ENCODE data around the gene SLC24A4. TPM values are rescaled to one million over a fixed set of nuclear protein-coding genes. Genes with fewer than 3 reads are reported as not detected.

The SLC24A4 gene
- total RNA-seq, 2 experiments from 2014 or later: not detected

- no peaks in the 10 kb centered on the region for H3K4me1 Mint-ChIP-seq
- peaks cover 4% of the 10 kb centered on the region for H3K27me3 Mint-ChIP-seq
- no peak overlapping the region for H3K4me3 Mint-ChIP-seq
- H3K27ac Mint-ChIP-seq: no peak overlapping the region
- no peak for DNase-seq
- POLR2A ChIA-PET: no interaction called here
- CTCF ChIA-PET: interaction anchor here (0.6 kb wide), 1 partner anchor 79 kb away, joined by 4 read pairs; no protein-coding TSS in a partner anchor
- peaks cover 6% of the 10 kb centered on the region for H3K9me3 Mint-ChIP-seq
- no peaks in the 10 kb centered on the region for H3K36me3 Mint-ChIP-seq (ENCODE audit: low read depth)
These were observed 81.1 kb downstream of the SLC24A4 start for GRCh38 chr14:92404018-92404417.

- POLR2A ChIA-PET: no interaction called here
- Mint-ChIP-seq H3K36me3 (ENCODE audit: low read depth) (no peaks in the 10 kb centered on the region), H3K27me3 (peaks cover 3% of the 10 kb centered on the region), H3K27ac (no peak overlapping the region), H3K4me3 (no peak overlapping the region), H3K4me1 (no peaks in the 10 kb centered on the region), H3K9me3 (peaks cover 6% of the 10 kb centered on the region)
- CTCF ChIA-PET: no interaction called here
- DNase-seq: no peak
These were observed 81.5 kb downstream of the SLC24A4 start for GRCh38 chr14:92404421-92404820.

DNA sequence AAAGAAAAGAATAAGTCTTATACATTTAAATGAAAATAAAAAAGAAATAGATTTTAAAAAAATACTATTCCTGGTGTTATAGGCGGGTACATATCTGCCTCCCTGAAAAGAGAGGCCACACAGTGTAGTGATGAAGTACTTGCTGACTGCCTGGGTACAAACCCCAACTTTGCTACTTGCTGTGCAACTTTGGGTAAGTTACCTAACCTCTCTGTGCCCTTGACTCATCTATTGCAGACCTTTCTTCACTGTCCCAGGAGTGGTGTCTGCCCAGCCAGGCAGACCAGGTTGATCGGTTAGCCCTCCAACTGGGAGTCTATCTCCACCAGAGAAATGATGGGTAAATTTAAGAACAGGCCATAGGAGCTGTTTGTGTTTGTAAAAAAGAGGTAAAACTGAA, 82.0 kb downstream of the SLC24A4 start:
- H3K27ac Mint-ChIP-seq: no peak overlapping the region
- peaks cover 6% of the 10 kb centered on the region for H3K9me3 Mint-ChIP-seq
- DNase-seq: no peak
- ChIA-PET CTCF (no interaction called here), POLR2A (no interaction called here)
- no peaks in the 10 kb centered on the region for H3K4me1 Mint-ChIP-seq
- H3K36me3 Mint-ChIP-seq (ENCODE audit: low read depth): no peaks in the 10 kb centered on the region
- H3K27me3 Mint-ChIP-seq: no peaks in the 10 kb centered on the region
- no peak overlapping the region for H3K4me3 Mint-ChIP-seq

DNA sequence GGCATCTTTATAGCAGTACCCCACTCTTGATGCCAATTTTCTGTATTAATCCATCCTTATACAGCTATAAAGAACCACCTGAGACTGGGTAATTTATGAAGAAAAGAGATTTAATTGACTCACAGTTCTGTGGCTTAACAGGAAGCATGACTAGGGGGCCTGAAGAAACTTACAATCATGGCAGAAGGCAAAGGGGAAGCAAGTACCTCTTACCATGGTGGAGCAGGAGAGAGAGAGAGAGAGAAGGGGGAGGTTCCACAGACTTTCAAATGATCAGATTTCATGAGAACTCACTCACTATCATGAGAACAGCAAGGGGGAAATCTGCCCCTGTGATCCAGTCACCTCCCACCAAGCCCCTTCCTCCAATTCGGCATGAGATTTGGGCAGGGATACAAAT, 84.4 kb downstream of the SLC24A4 start:
- H3K4me1 Mint-ChIP-seq: no peaks in the 10 kb centered on the region
- DNase-seq: no peak
- H3K27ac Mint-ChIP-seq: no peak overlapping the region
- H3K9me3 Mint-ChIP-seq: peaks cover 6% of the 10 kb centered on the region
- ChIA-PET CTCF (no interaction called here), POLR2A (no interaction called here)
- H3K27me3 Mint-ChIP-seq: peaks cover under 1% of the 10 kb centered on the region
- H3K4me3 Mint-ChIP-seq: no peak overlapping the region
- no peaks in the 10 kb centered on the region for H3K36me3 Mint-ChIP-seq (ENCODE audit: low read depth)

DNA sequence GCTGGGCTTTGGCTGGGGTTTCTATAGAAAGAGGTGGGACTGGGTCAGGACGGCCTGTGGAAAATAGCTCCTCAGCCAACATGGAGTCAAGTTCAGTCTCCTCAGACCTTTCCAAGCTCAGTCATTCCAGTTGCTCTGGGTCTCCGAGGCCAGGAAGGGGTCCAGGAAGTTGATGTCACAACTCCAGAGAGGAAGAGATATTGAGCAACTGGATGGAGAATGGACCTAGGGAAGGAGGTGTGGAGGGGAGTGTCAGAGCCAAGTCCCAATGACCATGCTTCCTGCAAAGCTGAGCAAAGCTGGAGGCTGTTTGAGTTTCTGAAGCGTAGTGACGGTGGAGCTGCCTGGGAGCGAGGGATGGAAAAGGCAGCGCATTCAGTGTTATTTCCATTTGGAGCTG, 86.1 kb downstream of the SLC24A4 start:
- ChIA-PET POLR2A (no interaction called here), CTCF (interaction anchor here (0.6 kb wide), 1 partner anchor 147 kb away, joined by 3 read pairs; no protein-coding TSS in a partner anchor)
- no peaks in the 10 kb centered on the region for H3K4me1 Mint-ChIP-seq
- no peak for DNase-seq
- H3K27me3 Mint-ChIP-seq: peaks cover 4% of the 10 kb centered on the region
- H3K4me3 Mint-ChIP-seq: no peak overlapping the region
- H3K36me3 Mint-ChIP-seq (ENCODE audit: low read depth): no peaks in the 10 kb centered on the region
- H3K27ac Mint-ChIP-seq: no peak overlapping the region
- H3K9me3 Mint-ChIP-seq: peaks cover 6% of the 10 kb centered on the region

DNA sequence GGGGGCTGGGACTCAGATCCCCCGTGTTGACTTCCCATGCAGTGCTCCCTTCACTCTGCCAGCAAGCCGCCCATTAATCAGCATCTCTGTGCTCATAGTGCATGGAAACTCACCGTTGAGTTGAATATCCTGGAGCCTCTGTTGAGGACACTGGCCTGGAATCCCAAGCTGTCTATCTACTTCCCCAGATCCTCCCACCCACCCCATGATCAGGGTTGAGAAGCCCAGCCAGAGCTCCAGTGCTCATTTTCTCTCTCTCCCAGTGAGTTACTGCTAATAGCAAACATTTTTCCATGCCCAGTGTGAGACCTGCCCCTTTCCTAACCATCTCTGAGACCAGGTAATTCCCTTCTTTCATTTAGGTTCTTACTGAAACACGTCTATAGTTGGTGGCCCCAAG, 88.2 kb downstream of the SLC24A4 start:
- no peak for DNase-seq
- H3K27me3 Mint-ChIP-seq: peaks cover 4% of the 10 kb centered on the region
- H3K9me3 Mint-ChIP-seq: peaks cover 6% of the 10 kb centered on the region
- H3K27ac Mint-ChIP-seq: no peak overlapping the region
- ChIA-PET CTCF (no interaction called here), POLR2A (no interaction called here)
- no peaks in the 10 kb centered on the region for H3K36me3 Mint-ChIP-seq (ENCODE audit: low read depth)
- no peak overlapping the region for H3K4me3 Mint-ChIP-seq
- H3K4me1 Mint-ChIP-seq: no peaks in the 10 kb centered on the region

GRCh38 chr14:92411941-92412340, 89.0 kb downstream of the SLC24A4 start:
- CTCF ChIA-PET: interaction anchor here (1.2 kb wide), 1 partner anchor 12 kb away, joined by 3 read pairs; no protein-coding TSS in a partner anchor
- no peak overlapping the region for H3K4me3 Mint-ChIP-seq
- POLR2A ChIA-PET: no interaction called here
- H3K27ac Mint-ChIP-seq: no peak overlapping the region
- no peak for DNase-seq
- no peaks in the 10 kb centered on the region for H3K36me3 Mint-ChIP-seq (ENCODE audit: low read depth)
- no peaks in the 10 kb centered on the region for H3K4me1 Mint-ChIP-seq
- peaks cover 4% of the 10 kb centered on the region for H3K27me3 Mint-ChIP-seq
- H3K9me3 Mint-ChIP-seq: peaks cover 3% of the 10 kb centered on the region

- Mint-ChIP-seq H3K4me1 (no peaks in the 10 kb centered on the region), H3K9me3 (no peaks in the 10 kb centered on the region), H3K27me3 (peaks cover 4% of the 10 kb centered on the region), H3K36me3 (ENCODE audit: low read depth) (no peaks in the 10 kb centered on the region), H3K27ac (no peak overlapping the region), H3K4me3 (no peak overlapping the region)
- CTCF ChIA-PET: interaction anchor here (1.0 to 1.2 kb wide), 2 partner anchors 12 to 14 kb away, joined by 3 read pairs; no protein-coding TSS in a partner anchor
- no peak for DNase-seq
- POLR2A ChIA-PET: interaction anchor here (0.7 kb wide), 1 partner anchor 28 kb away, joined by 3 read pairs; no protein-coding TSS in a partner anchor
These were observed 89.9 kb downstream of the SLC24A4 start for GRCh38 chr14:92412912-92413311.

DNA sequence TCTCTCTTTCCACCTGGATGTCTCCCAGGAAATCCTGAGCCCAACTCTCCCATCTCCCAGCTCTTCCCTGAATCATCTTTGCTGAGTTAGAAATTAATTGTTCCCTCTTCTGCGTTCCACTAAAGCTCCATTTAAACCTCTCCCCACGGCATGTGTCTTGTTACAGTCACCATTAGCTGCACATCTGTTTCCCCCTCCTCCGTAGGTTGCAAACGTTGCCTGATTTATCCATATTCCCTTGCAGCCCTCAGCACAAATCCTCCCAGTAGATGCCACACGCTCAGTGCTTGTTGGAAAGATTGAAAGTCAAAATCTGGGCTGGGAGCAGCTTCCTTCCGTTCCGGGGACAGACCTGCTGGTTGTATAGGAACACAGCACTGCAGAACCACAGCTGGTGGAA, 90.4 kb downstream of the SLC24A4 start:
- Mint-ChIP-seq H3K27me3 (peaks cover 4% of the 10 kb centered on the region), H3K4me1 (no peaks in the 10 kb centered on the region), H3K27ac (no peak overlapping the region), H3K4me3 (no peak overlapping the region), H3K36me3 (ENCODE audit: low read depth) (no peaks in the 10 kb centered on the region), H3K9me3 (no peaks in the 10 kb centered on the region)
- DNase-seq: no peak
- ChIA-PET CTCF (interaction anchor here (1.0 to 1.2 kb wide), 2 partner anchors 11 to 14 kb away, joined by 3 read pairs; no protein-coding TSS in a partner anchor), POLR2A (interaction anchor here (0.7 kb wide), 1 partner anchor 28 kb away, joined by 3 read pairs; no protein-coding TSS in a partner anchor)

DNA sequence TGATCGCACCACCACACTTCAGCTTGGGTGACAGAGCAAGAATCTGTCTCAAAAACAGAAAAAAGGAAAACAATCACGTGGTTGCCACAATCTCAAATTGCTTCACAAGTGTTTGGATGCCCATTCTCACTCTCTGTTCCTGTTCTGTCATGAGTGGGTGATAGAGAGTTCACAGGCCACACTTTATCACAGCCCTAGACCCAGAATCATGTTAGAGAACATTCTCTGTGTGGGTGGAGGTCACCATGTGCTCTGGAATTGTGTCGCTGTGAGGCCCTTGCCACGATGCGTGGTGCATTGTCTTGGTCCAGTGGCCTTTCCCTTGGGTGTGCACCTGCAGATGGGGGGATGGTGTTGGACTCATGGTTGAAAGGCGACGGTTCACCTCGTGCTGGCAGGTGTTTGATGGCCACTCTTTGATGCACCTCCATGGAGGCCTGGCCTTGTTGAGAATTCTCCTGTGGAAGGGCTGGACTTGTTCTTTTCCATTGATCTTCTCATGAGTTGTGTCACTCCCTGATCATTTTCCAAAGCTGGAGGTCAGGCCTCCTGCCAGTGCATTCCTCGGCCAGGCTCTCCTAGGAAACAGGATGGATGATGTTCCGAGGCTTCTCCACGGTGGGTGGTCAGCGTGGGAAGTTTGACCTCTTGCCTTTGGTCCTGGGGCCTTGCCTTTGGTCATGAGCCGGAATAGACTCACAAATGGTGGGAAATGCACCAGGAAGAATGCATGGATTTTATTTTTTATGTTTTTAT, 91.9 kb downstream of the SLC24A4 start:
- H3K4me3 Mint-ChIP-seq: no peak overlapping the region
- DNase-seq: no peak
- no peaks in the 10 kb centered on the region for H3K36me3 Mint-ChIP-seq (ENCODE audit: low read depth)
- CTCF ChIA-PET: interaction anchor here (0.6 to 0.7 kb wide), 2 partner anchors 15 to 256 kb away, joined by 3 to 4 read pairs; no protein-coding TSS in a partner anchor
- H3K4me1 Mint-ChIP-seq: no peaks in the 10 kb centered on the region
- POLR2A ChIA-PET: interaction anchor here (0.7 kb wide), 1 partner anchor 84 kb away, joined by 3 read pairs; no protein-coding TSS in a partner anchor
- no peaks in the 10 kb centered on the region for H3K9me3 Mint-ChIP-seq
- peaks cover 7% of the 10 kb centered on the region for H3K27me3 Mint-ChIP-seq
- no peak overlapping the region for H3K27ac Mint-ChIP-seq

DNA sequence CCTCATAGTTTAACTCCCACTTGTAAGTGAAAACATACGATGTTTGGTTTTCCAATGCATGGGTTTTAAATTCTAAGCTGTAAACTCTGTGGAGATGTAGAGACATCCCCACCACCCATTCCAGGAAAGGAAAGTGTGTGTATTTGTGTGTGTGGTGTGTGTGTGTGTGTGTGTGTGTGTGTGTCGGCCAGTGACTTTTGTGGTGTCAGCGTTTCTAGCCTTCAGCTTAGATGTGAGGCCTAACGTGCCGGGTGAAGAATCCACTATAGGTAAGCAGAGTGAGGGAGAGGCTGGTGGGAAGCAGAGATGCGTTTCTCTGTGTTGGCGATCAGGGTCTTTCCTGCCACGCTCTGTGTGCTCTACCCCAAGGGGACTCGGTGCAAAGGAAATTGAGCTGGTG, 93.0 kb downstream of the SLC24A4 start:
- no peak overlapping the region for H3K4me3 Mint-ChIP-seq
- H3K27me3 Mint-ChIP-seq: peaks cover 7% of the 10 kb centered on the region
- H3K4me1 Mint-ChIP-seq: no peaks in the 10 kb centered on the region
- ChIA-PET POLR2A (no interaction called here), CTCF (no interaction called here)
- no peaks in the 10 kb centered on the region for H3K36me3 Mint-ChIP-seq (ENCODE audit: low read depth)
- no peak overlapping the region for H3K27ac Mint-ChIP-seq
- H3K9me3 Mint-ChIP-seq: no peaks in the 10 kb centered on the region
- DNase-seq: no peak

GRCh38 chr14:92416544-92416943, 93.6 kb downstream of the SLC24A4 start:
- ChIA-PET CTCF (no interaction called here), POLR2A (no interaction called here)
- no peaks in the 10 kb centered on the region for H3K4me1 Mint-ChIP-seq
- H3K9me3 Mint-ChIP-seq: no peaks in the 10 kb centered on the region
- H3K36me3 Mint-ChIP-seq (ENCODE audit: low read depth): no peaks in the 10 kb centered on the region
- H3K27ac Mint-ChIP-seq: no peak overlapping the region
- H3K4me3 Mint-ChIP-seq: no peak overlapping the region
- H3K27me3 Mint-ChIP-seq: peaks cover 7% of the 10 kb centered on the region
- no peak for DNase-seq

GRCh38 chr14:92417759-92418158, 94.8 kb downstream of the SLC24A4 start:
- Mint-ChIP-seq H3K4me3 (no peak overlapping the region), H3K9me3 (no peaks in the 10 kb centered on the region), H3K36me3 (ENCODE audit: low read depth) (no peaks in the 10 kb centered on the region), H3K27ac (no peak overlapping the region), H3K27me3 (peaks cover 4% of the 10 kb centered on the region), H3K4me1 (no peaks in the 10 kb centered on the region)
- no peak for DNase-seq
- ChIA-PET POLR2A (no interaction called here), CTCF (interaction anchor here (0.7 kb wide), 1 partner anchor 63 kb away, joined by 3 read pairs; no protein-coding TSS in a partner anchor)

DNA sequence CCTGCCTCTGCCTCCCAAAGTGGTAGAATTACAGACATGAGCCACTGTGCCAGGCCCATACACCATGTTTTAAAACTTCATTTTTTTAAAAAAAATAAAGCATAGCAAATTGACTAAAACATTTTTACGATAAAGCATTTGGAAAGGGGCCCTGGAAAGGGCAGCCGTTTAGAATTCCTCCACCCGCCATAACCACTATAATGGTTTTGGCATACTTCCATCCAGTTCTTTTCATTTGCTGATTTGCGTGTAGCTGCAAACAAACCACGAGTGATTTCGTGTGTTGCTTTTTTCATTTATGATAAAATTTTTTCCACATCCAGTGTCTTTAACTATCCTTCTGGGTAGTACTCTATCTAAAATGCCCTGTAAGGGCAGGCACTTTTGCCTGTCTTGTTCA, 98.8 kb downstream of the SLC24A4 start:
- H3K36me3 Mint-ChIP-seq (ENCODE audit: low read depth): no peaks in the 10 kb centered on the region
- CTCF ChIA-PET: no interaction called here
- no peaks in the 10 kb centered on the region for H3K9me3 Mint-ChIP-seq
- no peak for DNase-seq
- POLR2A ChIA-PET: no interaction called here
- peaks cover 6% of the 10 kb centered on the region for H3K4me1 Mint-ChIP-seq
- H3K4me3 Mint-ChIP-seq: no peak overlapping the region
- H3K27ac Mint-ChIP-seq: no peak overlapping the region
- peaks cover 3% of the 10 kb centered on the region for H3K27me3 Mint-ChIP-seq

All from activated CD4-positive, alpha-beta T cell treated with anti-CD3 and anti-CD28 coated beads, Interleukin-2, amount 10 ng/mL, durations not matched to agents 7 days and 5 days (primary cell).